B cell (primary cell): Measurements from ENCODE around the gene TRMT112. TPM values are rescaled to one million over a fixed set of nuclear protein-coding genes. Genes with fewer than 3 reads are reported as not detected.

Experiments
- ATAC-seq: fragments of 200-7000 bp; cut with Tn5 transposase; one replicate; pipeline ENCODE4 v1.10.0; 2021; ENCODE audit warnings: low read depth, mild to moderate bottlenecking, moderate number of reproducible peaks, moderate library complexity
- CTCF ChIA-PET: fragments of 350-600 bp; sonication (Branson Sonifier 250); formaldehyde crosslinking; loops from one replicate; lab custom pipeline; 2021; ENCODE audit warnings: antibody characterized with exemption, inconsistent platforms; lab: Charles Lee
- POLR2A ChIA-PET: fragments of 350-600 bp; sonication (Branson Sonifier 250); formaldehyde crosslinking; loops from one replicate; lab custom pipeline; 2021; ENCODE audit warnings: antibody characterized with exemption; lab: Charles Lee
- DNase-seq: peaks from one replicate; pipeline ENCODE4 v3.0.0; 2013
- H2AFZ ChIP-seq: 2 replicates; pipeline ENCODE4 v1.6.1; 2012; ENCODE audit warnings: mild to moderate bottlenecking, low read depth, low read length; ENCODE audit not compliant: insufficient read depth, poor library complexity, severe bottlenecking
- H3K27ac ChIP-seq, 2 donors: 1 replicate in 1 of 2; 2 replicates in 1 of 2; pipeline ENCODE4 v1.5.1; 2012 to 2013; ENCODE audit warnings: low read length in 2 of 2, mild to moderate bottlenecking in 2 of 2, moderate library complexity in 1 of 2
- H3K27me3 ChIP-seq, 4 experiments: fragments of 200-600 bp in 1 of 4; sonication (generic) in 1 of 4; replicated peaks in 1 of 4; 1 replicate in 2 of 4; 2 replicates in 2 of 4; pipeline versions ENCODE4 v1.6.1 to v1.7.0; 2013 to 2016; ENCODE audit warnings: low read length in 3 of 4, mild to moderate bottlenecking in 2 of 4, mixed read lengths in 1 of 4, moderate library complexity in 1 of 4; ENCODE audit not compliant: insufficient read depth in 4 of 4, control insufficient read depth in 3 of 4; ENCODE audit errors: control extremely low read depth in 1 of 4
- H3K36me3 ChIP-seq, 2 experiments: replicated peaks in 1 of 2; 1 replicate in 1 of 2; 2 replicates in 1 of 2; pipeline versions ENCODE4 v1.6.1 to v1.7.1; 2013; ENCODE audit warnings: low read length in 1 of 2; ENCODE audit not compliant: insufficient read depth in 2 of 2, control insufficient read depth in 1 of 2; ENCODE audit errors: control extremely low read depth in 1 of 2, extremely low read depth in 1 of 2
- H3K4me1 ChIP-seq, 2 donors: fragments of 200-600 bp in 1 of 2; sonication (generic) in 1 of 2; 1 replicate in 1 of 2; 2 replicates in 1 of 2; pipeline versions ENCODE4 v1.5.1 to v1.6.1; 2013 to 2017; ENCODE audit warnings: low read length in 2 of 2; ENCODE audit not compliant: control insufficient read depth in 2 of 2, insufficient read depth in 2 of 2
- H3K4me2 ChIP-seq: replicated peaks from 2 replicates; pipeline ENCODE3; 2012; ENCODE audit warnings: mild to moderate bottlenecking, low read depth, low read length; ENCODE audit not compliant: poor library complexity, severe bottlenecking
- H3K4me3 ChIP-seq, 5 experiments: fragments of 200-600 bp in 1 of 5; sonication (generic) in 1 of 5; 1 replicate in 3 of 5; 2 replicates in 2 of 5; pipeline versions ENCODE4 v1.5.1 to v1.7.0; 2011 to 2016; ENCODE audit warnings: low read length in 4 of 5, mild to moderate bottlenecking in 4 of 5, low read depth in 2 of 5, control low read depth in 1 of 5, moderate library complexity in 1 of 5; ENCODE audit not compliant: insufficient read depth in 1 of 5; ENCODE audit errors: control extremely low read depth in 1 of 5, extremely low read depth in 1 of 5
- H3K79me2 ChIP-seq: fragments of 200-600 bp; sonication (generic); one replicate; pipeline ENCODE4 v1.6.0; 2016; ENCODE audit warnings: low read length; ENCODE audit not compliant: control insufficient read depth, insufficient read depth
- H3K9ac ChIP-seq: fragments of 200-600 bp; sonication (generic); 2 replicates; pipeline ENCODE4 v1.6.1; 2017; ENCODE audit warnings: mild to moderate bottlenecking, low read length, moderate library complexity
- H3K9me3 ChIP-seq, 3 donors: one replicate each; pipeline versions ENCODE4 v1.6.1 to v1.7.1; 2013; ENCODE audit warnings: low read length in 2 of 3; ENCODE audit not compliant: control insufficient read depth in 2 of 3, insufficient read depth in 1 of 3; ENCODE audit errors: control extremely low read depth in 1 of 3
- H4K20me1 ChIP-seq: 2 replicates; pipeline ENCODE4 v1.6.0; 2012; ENCODE audit warnings: mild to moderate bottlenecking, low read length; ENCODE audit not compliant: insufficient read depth, control insufficient read depth, poor library complexity, severe bottlenecking
- H3K27ac Mint-ChIP-seq: one replicate; pipeline ENCODE4 v1.8.0; 2021; ENCODE audit warnings: mixed read lengths
- H3K27me3 Mint-ChIP-seq: one replicate; pipeline ENCODE4 v1.8.0; 2021; ENCODE audit warnings: mixed read lengths
- H3K4me1 Mint-ChIP-seq: one replicate; pipeline ENCODE4 v1.8.0; 2021; ENCODE audit warnings: mixed read lengths
- H3K4me3 Mint-ChIP-seq: one replicate; pipeline ENCODE4 v1.8.0; 2021; ENCODE audit warnings: mixed read lengths
- H3K9me3 Mint-ChIP-seq: one replicate; pipeline ENCODE4 v1.8.0; 2022; ENCODE audit warnings: mixed read lengths; ENCODE audit not compliant: insufficient read depth
- EZH2 ChIP-seq: IDR thresholded peaks from 2 replicates; pipeline ENCODE4 v1.6.1; 2012; ENCODE audit warnings: borderline replicate concordance, low read depth, mild to moderate bottlenecking, moderate library complexity, low read length; ENCODE audit not compliant: insufficient read depth, poor library complexity, severe bottlenecking
- WGBS: methylation state at CpG from one replicate; pipeline ENCODE4 v1.1.5; 2013; ENCODE audit warnings: missing lambda C conversion rate; ENCODE audit not compliant: insufficient coverage; 5-methylcytosine and 5-hydroxymethylcytosine counted together
- intact Hi-C: fragments of 100-400 bp; cut with micrococcal nuclease; formaldehyde crosslinking; loops from one replicate; pipeline ENCODE4 v1.10.0; 2022
- polyA minus RNA-seq: library from RNA; depleted of rRNA, polyadenylated mRNA; stranded (reverse); fragments of >200 nt; gene quantifications from 2 replicates; pipeline ENCODE4 v1.2.3, GENCODE V29; 2012
- polyA plus RNA-seq: library from polyadenylated mRNA; depleted of rRNA; stranded (reverse); fragments of >200 nt; gene quantifications from 2 replicates; pipeline ENCODE4 v1.2.3, GENCODE V29; 2012
- total RNA-seq, 2 donors: library from RNA; stranded (reverse); fragments of 120-200 nt in 1 of 2; gene quantifications; 1 replicate in 1 of 2; 2 replicates in 1 of 2; pipeline versions ENCODE4 v1.2.3 to v1.2.4, GENCODE V29; 2013 to 2022
- TF ChIP-seq, protein P1 (sequence below): fragments of 200-600 bp; IDR thresholded peaks from one replicate; pipeline ENCODE4 v1.8.0; 2022; ENCODE audit warnings: antibody characterized with exemption, mild to moderate bottlenecking

The TRMT112 gene
- 133 and 143 TPM in 2 replicates for total RNA-seq
- 237 TPM for total RNA-seq (2013)
- 203 and 231 TPM in 2 replicates for polyA plus RNA-seq
- polyA minus RNA-seq = 188 and 205 TPM in 2 replicates

DNA sequence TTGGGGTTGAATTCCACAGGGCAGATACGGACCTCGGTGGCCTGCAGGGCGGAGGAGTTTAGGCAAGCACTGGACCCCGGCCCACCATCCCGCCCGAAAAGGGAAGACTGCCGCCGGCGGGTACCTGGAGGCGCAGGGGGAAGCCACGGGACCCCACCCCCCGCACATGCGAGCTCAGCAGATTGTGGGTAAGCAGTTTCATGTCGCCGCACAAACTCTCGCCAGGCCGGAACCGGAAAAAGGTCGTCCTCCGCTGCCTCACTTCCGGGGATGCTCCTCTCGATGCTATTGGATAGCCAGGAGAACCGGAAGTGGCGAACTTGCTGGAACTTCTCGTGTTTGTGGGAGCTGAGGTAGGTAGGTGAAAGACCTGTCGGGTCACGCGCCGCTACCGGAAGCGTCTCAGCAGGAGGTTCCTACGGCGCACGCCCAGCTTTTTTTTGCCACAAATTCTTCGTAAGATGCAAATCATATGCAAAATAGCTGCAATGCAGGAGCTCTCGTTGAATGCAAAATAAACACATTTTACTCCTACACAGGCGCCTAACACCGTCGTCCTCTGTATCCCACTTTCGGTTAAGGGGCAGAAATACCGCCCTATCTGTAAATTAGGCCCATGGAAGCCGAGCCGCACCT lies at the start of gene TRMT112:
Gene TRMT112 (minus strand): TSS at position 235 of the 636 bp plus-strand sequence. CDS start 33 bp downstream, at position 202.
- Mint-ChIP-seq H3K4me1 (peaks cover 38% of the 10 kb centered on the region), H3K4me3 (peak within 1 kb of the TSS; percentile 98), H3K27me3 (no peaks in the 10 kb centered on the region), H3K27ac (peak within 1 kb of the TSS; percentile 100), H3K9me3 (no peaks in the 10 kb centered on the region)
- DNase-seq (peak; percentile 99), ATAC-seq (peak; percentile 66)
- H3K36me3 ChIP-seq = peaks cover 0 to 33% of the 10 kb centered on the region in 2 experiments
- H3K9me3 ChIP-seq = no peaks in the 10 kb centered on the region
- peaks cover 19% of the 10 kb centered on the region for H3K79me2 ChIP-seq
- no peaks in the 10 kb centered on the region for H3K27me3 ChIP-seq
- H3K4me3 ChIP-seq = peak within 1 kb of the TSS; percentile 76 to 95 (median 81)
- peak within 1 kb of the TSS; percentile 89 for H2AFZ ChIP-seq
- peak within 1 kb of the TSS; percentile 99 for H3K4me2 ChIP-seq
- H3K4me1 ChIP-seq = peaks cover 8 to 26% of the 10 kb centered on the region in 2 donors
- H3K27ac ChIP-seq = peak within 1 kb of the TSS; percentile 99 to 100
- TF ChIP-seq, protein P1, sequence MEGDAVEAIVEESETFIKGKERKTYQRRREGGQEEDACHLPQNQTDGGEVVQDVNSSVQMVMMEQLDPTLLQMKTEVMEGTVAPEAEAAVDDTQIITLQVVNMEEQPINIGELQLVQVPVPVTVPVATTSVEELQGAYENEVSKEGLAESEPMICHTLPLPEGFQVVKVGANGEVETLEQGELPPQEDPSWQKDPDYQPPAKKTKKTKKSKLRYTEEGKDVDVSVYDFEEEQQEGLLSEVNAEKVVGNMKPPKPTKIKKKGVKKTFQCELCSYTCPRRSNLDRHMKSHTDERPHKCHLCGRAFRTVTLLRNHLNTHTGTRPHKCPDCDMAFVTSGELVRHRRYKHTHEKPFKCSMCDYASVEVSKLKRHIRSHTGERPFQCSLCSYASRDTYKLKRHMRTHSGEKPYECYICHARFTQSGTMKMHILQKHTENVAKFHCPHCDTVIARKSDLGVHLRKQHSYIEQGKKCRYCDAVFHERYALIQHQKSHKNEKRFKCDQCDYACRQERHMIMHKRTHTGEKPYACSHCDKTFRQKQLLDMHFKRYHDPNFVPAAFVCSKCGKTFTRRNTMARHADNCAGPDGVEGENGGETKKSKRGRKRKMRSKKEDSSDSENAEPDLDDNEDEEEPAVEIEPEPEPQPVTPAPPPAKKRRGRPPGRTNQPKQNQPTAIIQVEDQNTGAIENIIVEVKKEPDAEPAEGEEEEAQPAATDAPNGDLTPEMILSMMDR = no peak
- no peak for TF ChIP-seq EZH2
- POLR2A ChIA-PET = interaction anchor here (0.5 to 2.6 kb wide), 28 partner anchors 13 to 1476 kb away, joined by 3 to 50 read pairs (median 4); partner anchors contain the start of genes BAD, CCDC88B, ESRRA and FAU
- CTCF ChIA-PET = interaction anchor here (0.6 to 4.7 kb wide), 31 partner anchors 8 to 534 kb away, joined by 3 to 188 read pairs (median 7); partner anchors contain the start of genes BAD, CATSPERZ, CCDC88B and ESRRA
- under 1% methylated on average over 43 of the region's 43 CpGs for WGBS
- intact Hi-C loops = loop anchor here (1.0 to 5.0 kb wide), 7 partner anchors 12 to 425 kb away; partner anchors contain the start of genes ESRRA, GPR137 and RASGRP2
- peaks cover 10% of the 10 kb centered on the region for H4K20me1 ChIP-seq
- peak within 1 kb of the TSS; percentile 95 for H3K9ac ChIP-seq

DNA sequence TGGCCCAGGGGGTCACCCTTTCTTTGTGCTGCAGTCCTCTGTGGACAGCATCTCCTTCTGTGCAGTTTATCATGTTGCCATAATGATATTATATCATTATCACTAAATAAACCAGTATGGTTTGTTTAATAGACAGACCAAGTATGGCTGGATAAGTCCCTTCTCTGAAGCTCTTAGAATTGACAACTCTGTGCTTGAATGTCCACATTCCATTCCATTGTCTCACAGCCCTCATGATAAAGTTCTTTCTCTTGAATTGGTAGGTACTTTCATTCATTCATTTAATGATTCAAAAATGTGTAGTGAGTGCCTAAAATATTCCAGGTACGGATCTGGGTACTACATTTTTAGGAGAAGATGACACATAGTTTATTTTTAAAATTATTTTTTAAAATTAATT lies 49.4 kb upstream of the TRMT112 start:
- DNase-seq = no peak
- H3K4me1 ChIP-seq = peaks cover 4 to 16% of the 10 kb centered on the region in 2 donors
- H3K79me2 ChIP-seq = no peaks in the 10 kb centered on the region
- H3K4me3 Mint-ChIP-seq = no peak overlapping the region
- intact Hi-C loops = no loop called here
- H3K27me3 Mint-ChIP-seq = no peaks in the 10 kb centered on the region
- H2AFZ ChIP-seq = no peak overlapping the region
- no peaks in the 10 kb centered on the region for H3K9me3 ChIP-seq
- no peaks in the 10 kb centered on the region for H3K9me3 Mint-ChIP-seq
- TF ChIP-seq, protein P1 = no peak
- no peak for TF ChIP-seq EZH2
- peaks cover 0 to 38% of the 10 kb centered on the region in 2 experiments for H3K36me3 ChIP-seq
- no CpG with 5 or more reads among the region's 1 CpG for WGBS
- ATAC-seq = no peak
- no peaks in the 10 kb centered on the region for H4K20me1 ChIP-seq
- ChIA-PET POLR2A (no interaction called here), CTCF (interaction anchor here (0.6 kb wide), 1 partner anchor 162 kb away, joined by 3 read pairs; no protein-coding TSS in a partner anchor)
- no peaks in the 10 kb centered on the region for H3K27me3 ChIP-seq
- no peak overlapping the region for H3K9ac ChIP-seq
- no peak overlapping the region for H3K27ac Mint-ChIP-seq
- H3K4me1 Mint-ChIP-seq = peaks cover 10% of the 10 kb centered on the region
- H3K4me3 ChIP-seq = no peak overlapping the region
- H3K27ac ChIP-seq = no peak overlapping the region
- no peak overlapping the region for H3K4me2 ChIP-seq
